ENCODE results near the gene KRTAP1-1. TPM values are rescaled to one million over a fixed set of nuclear protein-coding genes. Genes with fewer than 3 reads are reported as not detected.

KRTAP1-1 gene, protein sequence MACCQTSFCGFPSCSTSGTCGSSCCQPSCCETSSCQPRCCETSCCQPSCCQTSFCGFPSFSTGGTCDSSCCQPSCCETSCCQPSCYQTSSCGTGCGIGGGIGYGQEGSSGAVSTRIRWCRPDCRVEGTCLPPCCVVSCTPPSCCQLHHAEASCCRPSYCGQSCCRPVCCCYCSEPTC
- total RNA-seq, result not detected

GRCh38 chr17:41040783-41041571 is at the start of gene KRTAP1-1:
TSS of gene KRTAP1-1 (minus strand) at chr17:41041450. CDS start at chr17:41041397, 53 bp downstream.

DNA sequence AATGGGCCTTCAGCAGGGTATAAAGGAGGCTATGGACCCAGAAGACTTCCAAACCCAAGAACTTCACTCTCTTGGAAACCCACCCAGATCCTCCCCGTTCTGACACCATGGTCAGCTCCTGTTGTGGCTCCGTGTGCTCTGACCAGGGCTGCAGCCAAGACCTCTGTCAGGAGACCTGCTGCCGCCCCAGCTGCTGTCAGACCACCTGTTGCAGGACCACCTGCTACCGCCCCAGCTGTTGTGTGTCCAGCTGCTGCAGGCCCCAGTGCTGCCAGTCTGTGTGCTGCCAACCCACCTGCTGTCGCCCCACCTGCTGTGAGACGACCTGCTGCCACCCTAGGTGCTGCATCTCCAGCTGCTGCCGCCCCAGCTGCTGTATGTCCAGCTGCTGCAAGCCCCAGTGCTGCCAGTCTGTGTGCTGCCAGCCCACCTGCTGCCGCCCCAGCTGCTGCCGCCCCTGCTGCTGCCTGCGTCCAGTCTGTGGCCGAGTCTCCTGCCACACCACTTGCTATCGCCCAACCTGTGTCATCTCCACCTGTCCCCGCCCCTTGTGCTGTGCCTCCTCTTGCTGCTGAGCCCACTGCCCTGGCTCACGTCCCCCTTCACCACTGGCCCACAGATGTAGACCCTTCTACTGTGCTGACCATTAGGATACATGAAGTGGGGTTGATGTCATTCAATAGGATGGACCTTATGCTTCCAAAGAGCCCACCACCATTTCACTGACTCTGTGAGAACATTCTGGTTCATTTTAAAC is 43.0 kb upstream of the KRTAP1-1 start, which contains the start of gene KRTAP4-7:
Gene KRTAP4-7, plus strand, starts transcription at position 51 of the 757 bp plus-strand sequence. Its CDS starts 57 bp downstream, at position 108.

DNA sequence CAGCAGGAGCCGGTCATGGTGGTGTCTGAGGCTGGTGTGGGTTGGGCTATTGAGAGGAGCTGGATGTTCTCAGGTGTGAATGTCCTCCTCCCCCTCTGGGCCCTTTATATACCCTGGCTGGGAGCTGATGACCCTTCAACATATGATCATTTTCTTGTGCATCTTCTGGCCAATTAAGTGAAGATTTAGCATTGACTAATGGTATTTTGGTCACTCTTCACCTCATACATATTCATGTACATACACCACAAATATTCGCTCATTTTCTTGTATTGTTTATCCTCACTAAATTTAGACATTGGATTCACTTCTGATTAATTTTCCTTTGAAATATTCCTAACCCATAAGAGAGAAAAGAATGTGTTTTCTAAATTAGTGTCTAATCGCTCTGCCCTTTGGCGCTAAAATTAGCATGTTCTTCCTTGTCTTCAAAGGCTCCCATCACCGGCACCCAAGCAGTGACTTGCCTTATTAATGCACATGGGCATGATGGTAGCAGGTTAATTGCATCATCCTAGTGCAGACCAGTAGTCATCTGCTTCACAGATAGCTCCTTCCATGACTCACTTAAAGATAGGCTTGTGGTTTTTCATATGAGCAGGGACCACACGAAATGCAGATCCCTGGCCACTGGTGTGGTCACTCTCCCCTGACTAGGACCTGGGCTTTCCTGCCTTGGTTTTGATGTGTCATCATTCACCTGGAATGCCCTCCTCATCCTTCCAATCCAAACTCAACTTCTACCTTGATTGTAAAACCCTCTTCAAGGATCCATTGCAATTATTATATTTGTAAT is 24.8 kb upstream of the KRTAP1-1 start, which contains the start of gene KRTAP2-4:
Gene KRTAP2-4, minus strand, starts transcription at position 51 of the 796 bp plus-strand sequence. Its CDS starts 34 bp downstream, at position 17.

GRCh38 chr17:41060052-41060604 is 18.9 kb upstream of the KRTAP1-1 start, which contains the start of gene KRTAP2-3:
TSS of gene KRTAP2-3 (minus strand) at chr17:41060114. CDS start at chr17:41060050, 64 bp downstream.

GRCh38 chr17:41055130-41055529 is 13.9 kb upstream of the KRTAP1-1 start, which contains the start of gene KRTAP2-2:
TSS of gene KRTAP2-2 (minus strand) at chr17:41055230. CDS start at chr17:41055211, 19 bp downstream.

DNA sequence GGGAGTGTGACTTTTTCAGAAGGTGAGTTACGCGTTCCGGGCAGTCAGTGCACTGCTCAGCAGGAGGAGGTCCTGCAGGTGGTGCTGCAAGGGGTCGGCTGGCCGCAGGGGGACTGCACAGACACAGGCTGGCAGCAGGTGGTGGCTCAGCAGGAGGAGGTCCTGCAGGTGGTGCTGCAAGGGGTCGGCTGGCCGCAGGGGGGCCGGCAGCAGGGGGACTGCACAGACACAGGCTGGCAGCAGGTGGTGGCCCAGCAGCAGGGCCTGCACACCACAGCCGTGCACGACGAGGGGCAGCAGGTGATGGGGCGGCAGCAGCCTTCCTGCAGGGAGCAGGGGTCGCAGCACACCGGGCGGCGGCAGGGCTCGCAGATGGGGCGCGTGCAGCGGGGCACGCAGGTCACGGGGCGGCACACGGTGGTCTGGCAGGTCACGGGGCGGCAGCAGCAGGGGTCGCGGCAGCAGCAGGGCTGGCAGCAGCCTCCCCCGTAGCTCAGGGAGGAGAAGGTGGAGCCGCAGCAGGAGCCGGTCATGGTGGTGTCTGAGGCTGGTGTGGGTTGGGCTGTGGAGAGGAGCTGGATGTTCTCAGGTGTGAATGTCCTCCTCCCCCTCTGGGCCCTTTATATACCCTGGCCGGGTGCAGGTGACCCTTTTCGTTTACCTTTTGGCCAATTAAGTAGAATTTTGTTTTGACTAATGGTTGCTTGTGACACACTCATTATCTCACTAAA is 5.7 kb upstream of the KRTAP1-1 start, which contains the start of gene KRTAP2-1:
Gene KRTAP2-1, minus strand, starts transcription at position 582 of the 731 bp plus-strand sequence. Its CDS starts 49 bp downstream, at position 533.

GRCh38 chr17:41034346-41034935 is 6.8 kb downstream of the KRTAP1-1 start, which contains the start of gene KRTAP1-3:
TSS of gene KRTAP1-3 (minus strand) at chr17:41034874. CDS start at chr17:41034821, 53 bp downstream.

DNA sequence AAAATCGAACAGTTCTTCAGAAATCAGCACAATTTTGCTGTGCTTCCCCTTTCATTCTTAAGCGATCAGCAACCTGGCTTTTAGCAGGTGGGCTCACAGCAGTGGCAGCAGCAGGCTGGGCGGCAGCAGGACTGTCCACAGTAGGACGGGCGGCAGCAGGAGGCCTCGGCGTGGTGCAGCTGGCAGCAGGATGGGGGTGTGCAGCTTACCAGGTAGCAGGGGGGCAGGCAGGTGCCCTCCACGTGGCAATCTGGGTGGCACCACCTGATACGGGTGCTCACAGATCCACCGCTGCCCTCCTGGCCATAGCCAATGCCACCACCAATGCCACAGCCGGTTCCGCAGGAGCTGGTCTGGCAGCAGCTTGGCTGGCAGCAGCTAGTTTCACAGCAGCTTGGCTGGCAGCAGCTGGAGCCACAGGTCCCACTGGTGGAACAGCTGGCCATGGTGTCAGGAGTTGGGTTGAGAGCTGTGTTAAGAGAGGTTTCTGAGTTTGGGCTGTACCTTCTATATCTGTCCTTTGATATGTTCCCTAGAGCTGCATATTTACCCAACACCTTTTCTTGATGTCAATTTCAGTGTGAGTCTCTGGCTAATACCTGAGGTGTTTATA is 11.5 kb downstream of the KRTAP1-1 start, which contains the start of gene KRTAP1-4:
Gene KRTAP1-4, minus strand, starts transcription at position 563 of the 613 bp plus-strand sequence. Its CDS starts 117 bp downstream, at position 446.

GRCh38 chr17:41026715-41027471 is 14.4 kb downstream of the KRTAP1-1 start, which contains the start of gene KRTAP1-5:
TSS of gene KRTAP1-5 (minus strand) at chr17:41027208. CDS start at chr17:41027155, 53 bp downstream.

DNA sequence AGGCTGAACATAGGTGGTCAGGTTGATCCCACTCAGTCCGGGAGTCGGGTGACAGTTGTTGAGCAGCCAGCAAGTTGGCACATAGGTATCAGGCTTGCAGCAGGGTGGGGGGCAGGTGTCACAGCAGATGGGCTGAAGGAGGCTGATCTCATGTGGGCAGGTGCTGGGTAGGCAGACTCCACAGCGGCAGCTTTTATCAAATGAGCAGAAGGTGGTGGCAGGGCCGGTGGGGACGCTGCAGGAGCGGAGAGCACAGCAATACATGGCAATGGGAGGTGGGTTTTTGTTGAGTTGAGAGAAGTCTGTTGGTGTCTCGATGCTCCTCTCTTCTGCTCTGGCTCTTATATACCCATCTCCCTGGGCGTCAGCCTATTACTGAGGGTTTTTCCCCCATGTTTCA is 32.4 kb downstream of the KRTAP1-1 start, which contains the start of gene KRTAP3-1:
Gene KRTAP3-1, minus strand, starts transcription at position 318 of the 400 bp plus-strand sequence. Its CDS starts 54 bp downstream, at position 264.

DNA sequence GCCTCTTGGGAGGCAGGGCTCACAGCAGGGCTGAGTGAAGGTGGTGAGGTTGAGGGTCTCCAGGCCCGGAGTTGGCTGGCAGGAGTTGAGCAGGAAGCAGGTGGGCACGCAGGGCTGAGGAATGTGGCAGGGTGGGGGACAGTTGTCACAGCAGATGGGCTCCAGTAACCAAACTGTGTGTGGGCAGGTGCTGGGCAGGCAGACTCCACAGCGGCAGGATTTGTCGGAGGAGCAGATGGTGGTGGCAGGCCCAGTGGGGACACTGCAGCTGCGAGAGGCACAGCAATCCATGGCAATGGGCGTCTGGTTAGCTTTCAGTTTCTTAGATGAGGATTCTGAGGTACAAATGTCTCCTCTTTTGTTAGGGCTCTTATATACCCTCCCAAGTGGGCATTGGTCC is 41.7 kb downstream of the KRTAP1-1 start, which contains the start of gene KRTAP3-2:
Gene KRTAP3-2, minus strand, starts transcription at position 344 of the 400 bp plus-strand sequence. Its CDS starts 53 bp downstream, at position 291.

DNA sequence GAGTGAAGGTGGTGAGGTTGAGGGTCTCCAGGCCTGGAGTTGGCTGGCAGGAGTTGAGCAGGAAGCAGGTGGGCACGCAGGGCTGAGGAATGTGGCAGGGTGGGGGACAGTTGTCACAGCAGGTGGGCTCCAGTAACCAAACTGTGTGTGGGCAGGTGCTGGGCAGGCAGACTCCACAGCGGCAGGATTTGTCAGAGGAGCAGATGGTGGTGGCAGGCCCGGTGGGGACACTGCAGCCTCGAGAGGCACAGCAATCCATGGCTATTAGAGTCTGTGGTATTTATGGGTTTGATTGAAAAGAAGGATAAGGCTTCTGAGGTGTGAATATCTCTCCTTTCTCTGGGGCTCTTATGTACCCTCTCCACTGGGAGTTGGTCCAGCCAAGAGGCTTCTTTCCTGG is 47.4 kb downstream of the KRTAP1-1 start, which contains the start of gene KRTAP3-3:
Gene KRTAP3-3, minus strand, starts transcription at position 326 of the 400 bp plus-strand sequence. Its CDS starts 67 bp downstream, at position 259.

Other genes starting within 250 kb of the KRTAP1-1 start
- not detected for gene KRT28, start 241.5 kb downstream of the KRTAP1-1 start, total RNA-seq
- 10 to 100 TPM; 23.9 to 29.7 TPM for gene KRT10, start 218.8 kb downstream of the KRTAP1-1 start, total RNA-seq
- not detected for gene KRT12, start 174.2 kb downstream of the KRTAP1-1 start, total RNA-seq
- not detected for gene KRT20, start 156.2 kb downstream of the KRTAP1-1 start, total RNA-seq
- gene KRT23, start 103.8 kb downstream of the KRTAP1-1 start, total RNA-seq, result not detected
- gene KRT39, start 74.5 kb downstream of the KRTAP1-1 start, total RNA-seq, result not detected
- gene KRT40, start 57.1 kb downstream of the KRTAP1-1 start, total RNA-seq, result not detected
- gene KRTAP3-3, start 47.3 kb downstream of the KRTAP1-1 start, total RNA-seq, result not detected
- not detected for gene KRTAP3-2, start 41.5 kb downstream of the KRTAP1-1 start, total RNA-seq
- gene KRTAP3-1, start 32.3 kb downstream of the KRTAP1-1 start, total RNA-seq, result not detected
- gene KRTAP1-5, start 14.2 kb downstream of the KRTAP1-1 start, total RNA-seq, result not detected
- not detected for gene KRTAP1-4, start 11.3 kb downstream of the KRTAP1-1 start, total RNA-seq
- not detected for gene KRTAP1-3, start 6.6 kb downstream of the KRTAP1-1 start, total RNA-seq
- gene KRTAP2-1, start 5.9 kb upstream of the KRTAP1-1 start, total RNA-seq, result not detected
- gene KRTAP2-2, start 13.8 kb upstream of the KRTAP1-1 start, total RNA-seq, result not detected
- not detected for gene KRTAP2-3, start 18.7 kb upstream of the KRTAP1-1 start, total RNA-seq
- gene KRTAP2-4, start 24.4 kb upstream of the KRTAP1-1 start, total RNA-seq, result not detected
- gene KRTAP4-7, start 42.7 kb upstream of the KRTAP1-1 start, total RNA-seq, result not detected
- gene KRTAP4-8, start 56.7 kb upstream of the KRTAP1-1 start, total RNA-seq, result not detected
- not detected for gene KRTAP4-16, start 60.8 kb upstream of the KRTAP1-1 start, total RNA-seq
- not detected for gene KRTAP4-9, start 63.9 kb upstream of the KRTAP1-1 start, total RNA-seq
- gene KRTAP4-11, start 76.9 kb upstream of the KRTAP1-1 start, total RNA-seq, result not detected
- gene KRTAP4-12, start 82.7 kb upstream of the KRTAP1-1 start, total RNA-seq, result not detected
- not detected for gene KRTAP4-6, start 99.1 kb upstream of the KRTAP1-1 start, total RNA-seq
- gene KRTAP4-5, start 108.4 kb upstream of the KRTAP1-1 start, total RNA-seq, result not detected
- not detected for gene KRTAP4-4, start 119.3 kb upstream of the KRTAP1-1 start, total RNA-seq
- gene KRTAP4-3, start 126.8 kb upstream of the KRTAP1-1 start, total RNA-seq, result not detected
- not detected for gene KRTAP4-2, start 136.8 kb upstream of the KRTAP1-1 start, total RNA-seq
- gene KRTAP4-1, start 143.5 kb upstream of the KRTAP1-1 start, total RNA-seq, result not detected
- gene KRTAP9-1, start 148.4 kb upstream of the KRTAP1-1 start, total RNA-seq, result not detected
- gene KRTAP9-2, start 185.2 kb upstream of the KRTAP1-1 start, total RNA-seq, result not detected
- gene KRTAP9-3, start 191.0 kb upstream of the KRTAP1-1 start, total RNA-seq, result not detected
- not detected for gene KRTAP9-8, start 196.5 kb upstream of the KRTAP1-1 start, total RNA-seq
- gene KRTAP9-4, start 208.2 kb upstream of the KRTAP1-1 start, total RNA-seq, result not detected
- gene KRTAP9-9, start 213.9 kb upstream of the KRTAP1-1 start, total RNA-seq, result not detected
- gene KRTAP9-6, start 223.9 kb upstream of the KRTAP1-1 start, total RNA-seq, result not detected
- not detected for gene KRTAP9-7, start 234.2 kb upstream of the KRTAP1-1 start, total RNA-seq

Measured in activated naive CD4-positive, alpha-beta T cell treated with anti-CD3 and anti-CD28 coated beads, Interleukin-2, amount 10 ng/mL, durations not matched to agents 5 hours and 36 hours (primary cell).